ENCODE data around the gene GPR3. TPM values are rescaled to one million over a fixed set of nuclear protein-coding genes. Genes with fewer than 3 reads are reported as not detected.
A peak's percentile ranks its signal among the peaks of the same experiment; 100 is the strongest.
"Not testable (repeated sequence)": the region's sequence is repeated elsewhere in the genome, so short reads cannot be mapped to it uniquely, and the experiment has no call there.

GPR3 gene
- total RNA-seq, 2 donors from 2014 or later = 0.26 to 0.42 TPM

GRCh38 chr1:27431601-27431940 lies 39.1 kb downstream of the GPR3 start:
- no peaks in the 10 kb centered on the region for H3K9me3 Mint-ChIP-seq
- no peak for ATAC-seq (replicated peaks)
- peaks cover 51% of the 10 kb centered on the region for H3K4me1 Mint-ChIP-seq
- peak overlapping the region; percentile 74 for H3K27ac Mint-ChIP-seq
- peak overlapping the region; percentile 52 for H3K4me3 Mint-ChIP-seq
- H3K36me3 Mint-ChIP-seq (ENCODE audit: low read depth) = peaks cover 29% of the 10 kb centered on the region
- H3K27me3 Mint-ChIP-seq = no peaks in the 10 kb centered on the region

- not testable (repeated sequence) for ATAC-seq (replicated peaks); H3K9me3 Mint-ChIP-seq; H3K27ac Mint-ChIP-seq; H3K4me3 Mint-ChIP-seq; H3K27me3 Mint-ChIP-seq
- peaks cover 55% of the 10 kb centered on the region for H3K4me1 Mint-ChIP-seq
- peaks cover 18% of the 10 kb centered on the region for H3K36me3 Mint-ChIP-seq (ENCODE audit: low read depth)
Observed at GRCh38 chr1:27432725-27433124, 40.3 kb downstream of the GPR3 start.

- Mint-ChIP-seq H3K4me3 (no peak overlapping the region), H3K27ac (peak overlapping the region; percentile 39), H3K4me1 (peaks cover 55% of the 10 kb centered on the region), H3K36me3 (ENCODE audit: low read depth) (peaks cover 8% of the 10 kb centered on the region), H3K27me3 (no peaks in the 10 kb centered on the region), H3K9me3 (no peaks in the 10 kb centered on the region)
- ATAC-seq (replicated peaks) = no peak
Observed at GRCh38 chr1:27433706-27434105, 41.3 kb downstream of the GPR3 start.

GRCh38 chr1:27435566-27436203 lies 43.3 kb downstream of the GPR3 start:
- peaks cover 60% of the 10 kb centered on the region for H3K4me1 Mint-ChIP-seq
- peak overlapping the region; percentile 36 for H3K27ac Mint-ChIP-seq
- no peaks in the 10 kb centered on the region for H3K27me3 Mint-ChIP-seq
- no peaks in the 10 kb centered on the region for H3K9me3 Mint-ChIP-seq
- H3K4me3 Mint-ChIP-seq = peak overlapping the region; percentile 46
- no peak for ATAC-seq (replicated peaks)
- H3K36me3 Mint-ChIP-seq (ENCODE audit: low read depth) = peaks cover 14% of the 10 kb centered on the region

GRCh38 chr1:27436204-27437159 lies 44.1 kb downstream of the GPR3 start:
- no peaks in the 10 kb centered on the region for H3K27me3 Mint-ChIP-seq
- ATAC-seq (replicated peaks) = peak; percentile 74
- peaks cover 19% of the 10 kb centered on the region for H3K36me3 Mint-ChIP-seq (ENCODE audit: low read depth)
- peaks cover 52% of the 10 kb centered on the region for H3K4me1 Mint-ChIP-seq
- peak overlapping the region; percentile 46 for H3K4me3 Mint-ChIP-seq
- H3K27ac Mint-ChIP-seq = peak overlapping the region; percentile 36
- no peaks in the 10 kb centered on the region for H3K9me3 Mint-ChIP-seq

GRCh38 chr1:27438621-27439061 lies 46.2 kb downstream of the GPR3 start:
- Mint-ChIP-seq H3K4me3 (peak overlapping the region; percentile 7), H3K27ac (peak overlapping the region; percentile 34), H3K27me3 (no peaks in the 10 kb centered on the region), H3K4me1 (peaks cover 45% of the 10 kb centered on the region), H3K9me3 (no peaks in the 10 kb centered on the region), H3K36me3 (ENCODE audit: low read depth) (peaks cover 19% of the 10 kb centered on the region)
- peak; percentile 40 for ATAC-seq (replicated peaks)

GRCh38 chr1:27439150-27439549 lies 46.7 kb downstream of the GPR3 start:
- Mint-ChIP-seq H3K4me3 (peak overlapping the region; percentile 7), H3K9me3 (no peaks in the 10 kb centered on the region), H3K27me3 (no peaks in the 10 kb centered on the region), H3K27ac (peak overlapping the region; percentile 34), H3K36me3 (ENCODE audit: low read depth) (peaks cover 24% of the 10 kb centered on the region), H3K4me1 (peaks cover 43% of the 10 kb centered on the region)
- no peak for ATAC-seq (replicated peaks)

- H3K27me3 Mint-ChIP-seq = no peaks in the 10 kb centered on the region
- peak overlapping the region; percentile 86 for H3K4me3 Mint-ChIP-seq
- peaks cover 35% of the 10 kb centered on the region for H3K4me1 Mint-ChIP-seq
- H3K36me3 Mint-ChIP-seq (ENCODE audit: low read depth) = peaks cover 54% of the 10 kb centered on the region
- H3K9me3 Mint-ChIP-seq = no peaks in the 10 kb centered on the region
- peak; percentile 27 for ATAC-seq (replicated peaks)
- peak overlapping the region; percentile 99 for H3K27ac Mint-ChIP-seq
Observed at GRCh38 chr1:27444632-27445031, 52.2 kb downstream of the GPR3 start.

Other genes starting within 250 kb of the GPR3 start
- 10 to 100 TPM; 15.3 to 20.6 TPM for gene SLC9A1, start 237.5 kb upstream of the GPR3 start, total RNA-seq
- 10 to 100 TPM; 20.4 to 29.7 TPM for gene WDTC1, start 158.0 kb upstream of the GPR3 start, total RNA-seq
- gene TMEM222, start 70.5 kb upstream of the GPR3 start, total RNA-seq = 10 to 100 TPM; 29.0 to 39.6 TPM
- gene SYTL1, start 50.6 kb upstream of the GPR3 start, total RNA-seq = 10 to 100 TPM; 26.0 to 43.4 TPM
- gene MAP3K6, start 25.7 kb upstream of the GPR3 start, total RNA-seq = 10 to 100 TPM in 1 of 2 donors, 1 to 10 TPM in 1; 7.3 to 15.2 TPM
- gene FCN3, start 17.8 kb upstream of the GPR3 start, total RNA-seq = not detected
- not detected for gene CD164L2, start 9.3 kb upstream of the GPR3 start, total RNA-seq
- gene WASF2, start 97.5 kb downstream of the GPR3 start, total RNA-seq = 100 to 1,000 TPM in 1 of 2 donors, 10 to 100 TPM in 1; 85.7 to 125 TPM
- 10 to 100 TPM; 13.3 to 22.3 TPM for gene AHDC1, start 211.5 kb downstream of the GPR3 start, total RNA-seq
- 1 to 10 TPM in 1 of 2 donors, not detected in 1; 1.2 TPM for gene FGR, start 242.6 kb downstream of the GPR3 start, total RNA-seq

Measured in activated T-helper 17 cell treated with anti-CD3 and anti-CD28 coated beads, Interleukin-2, amount 50 U/mL, for 72 hours (primary cell).